ENCODE data around the gene GYG2.

GYG2 gene

DNA sequence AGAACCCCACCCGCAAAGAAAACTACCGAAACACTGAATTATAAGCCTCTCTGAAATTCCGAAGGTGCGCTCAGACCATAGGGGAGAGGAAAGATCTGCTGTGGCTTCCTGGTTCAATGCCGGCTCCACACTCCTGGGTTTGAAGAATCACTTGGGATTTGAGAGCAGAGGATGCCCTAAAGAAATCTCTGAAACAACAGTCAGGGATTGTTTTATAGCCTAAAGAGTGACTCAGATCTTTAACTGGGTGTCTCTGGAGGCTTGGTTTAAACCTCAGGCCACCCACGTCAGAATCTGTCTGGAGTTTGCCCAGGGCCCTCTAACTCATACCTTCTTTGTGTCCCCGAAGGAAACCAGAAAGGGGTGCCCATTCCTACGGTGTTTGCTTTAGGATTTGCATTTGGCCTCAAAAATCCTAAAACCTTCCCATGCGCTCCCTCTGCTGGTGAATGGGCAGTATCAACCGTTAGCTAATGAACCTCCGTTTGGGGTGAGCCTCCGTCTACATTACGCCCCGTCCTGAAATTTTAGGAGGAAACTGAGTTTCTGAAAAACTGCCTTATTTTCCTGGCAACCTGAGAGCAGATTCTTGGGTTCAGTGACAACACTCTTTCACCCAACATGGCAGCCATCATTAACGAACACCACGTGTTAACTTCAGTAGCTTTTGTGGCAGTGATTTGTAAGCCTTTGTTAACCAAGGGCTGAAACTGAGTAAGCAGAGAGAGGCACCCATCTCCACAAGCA lies 16.4 kb upstream of the GYG2 start:
- in situ Hi-C loops (cut with MboI; ENCODE audit: low sequenced_read_pairs) = loop anchor here (25.0 kb wide), 1 partner anchor 175 kb away; no protein-coding TSS in a partner anchor

DNA sequence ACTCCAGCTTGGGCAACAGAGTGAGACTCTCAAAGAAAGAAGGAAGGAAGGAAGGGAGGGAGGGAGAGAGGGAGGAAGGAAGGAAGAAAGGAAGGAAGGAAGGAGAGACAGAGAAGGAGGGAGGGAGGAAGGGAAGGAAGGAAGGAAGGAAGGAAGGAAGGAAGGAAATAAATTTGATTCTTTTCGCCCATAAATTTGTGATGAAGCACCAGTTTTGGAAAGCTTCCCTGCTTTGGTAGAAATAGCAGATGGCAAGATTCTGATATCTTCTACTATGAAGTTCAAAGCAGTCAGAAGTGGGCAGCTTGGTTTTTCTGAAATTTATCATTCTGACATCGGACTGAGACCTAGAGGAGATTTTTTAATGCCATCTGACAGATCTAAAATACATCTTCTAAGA lies 11.7 kb upstream of the GYG2 start:
- in situ Hi-C loops (cut with MboI; ENCODE audit: low sequenced_read_pairs) = loop anchor here (25.0 kb wide), 1 partner anchor 180 kb away; no protein-coding TSS in a partner anchor

DNA sequence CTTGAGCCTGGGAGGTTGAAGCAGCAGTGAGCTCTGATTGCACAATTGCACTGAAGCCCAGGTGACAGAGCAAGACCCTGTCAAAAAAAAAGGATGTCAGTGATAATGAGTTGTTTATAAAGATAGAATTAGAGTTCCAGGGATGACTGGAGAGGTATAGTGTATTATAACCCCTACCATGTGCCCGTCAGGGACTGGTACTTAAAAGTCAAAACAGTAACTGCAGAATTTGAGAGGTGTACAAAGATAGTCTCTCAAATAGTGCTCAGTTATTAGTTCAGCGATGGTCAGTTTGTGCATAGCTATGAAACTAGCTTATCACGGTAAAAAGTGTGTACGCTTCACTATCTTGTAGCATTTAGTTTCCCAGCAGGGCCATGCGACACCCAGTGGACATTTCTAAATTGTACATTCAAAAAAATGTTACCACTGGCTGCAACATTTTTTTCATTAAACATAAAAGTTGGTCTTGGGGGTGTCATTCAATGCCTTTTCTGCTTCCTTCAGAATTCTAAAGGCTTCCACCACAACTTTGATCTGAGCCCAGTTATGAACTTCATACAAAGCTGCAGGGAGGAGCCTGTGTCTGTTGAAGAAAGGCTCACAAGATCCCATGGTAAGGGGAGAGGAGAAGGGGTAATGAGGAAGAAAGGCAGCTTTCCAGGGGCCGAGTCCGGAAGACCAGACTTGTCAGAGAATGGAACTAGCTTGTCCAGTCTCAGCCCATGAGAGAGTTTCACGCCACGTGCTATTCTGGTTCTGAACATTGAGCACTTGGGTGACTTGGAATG lies 9.2 kb upstream of the GYG2 start:
- in situ Hi-C loops (cut with MboI; ENCODE audit: low sequenced_read_pairs) = loop anchor here (25.0 kb wide), 1 partner anchor 182 kb away; no protein-coding TSS in a partner anchor

DNA sequence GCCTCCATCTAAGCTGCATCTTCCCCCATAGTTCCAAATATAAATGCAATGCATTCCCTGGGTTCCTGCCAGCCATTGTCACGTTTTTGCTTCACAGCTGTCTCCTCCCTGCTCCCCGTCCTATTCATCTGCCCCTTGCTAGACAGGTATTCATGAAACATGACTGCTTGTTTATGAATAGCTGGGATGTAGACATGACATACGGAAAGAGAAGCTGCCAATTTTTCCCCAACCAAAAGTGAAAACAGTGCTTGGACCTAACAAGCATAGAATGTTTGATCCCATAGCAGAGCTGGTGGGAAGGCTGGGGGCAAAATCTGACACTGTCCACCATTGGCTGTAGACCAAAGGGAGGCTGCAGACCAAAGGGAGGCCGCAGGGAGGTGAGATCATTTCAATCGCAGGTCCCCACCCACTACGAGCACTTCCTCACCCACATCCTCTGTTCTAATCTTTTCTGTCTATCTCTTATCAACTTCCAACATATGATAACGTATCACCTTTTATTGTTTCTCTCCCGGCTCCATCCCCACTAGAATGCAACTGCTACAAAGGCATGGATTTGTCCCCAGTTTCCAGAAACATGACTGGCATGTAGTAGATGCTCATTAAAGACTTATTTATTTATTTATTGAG lies 8.5 kb upstream of the GYG2 start:
- in situ Hi-C loops (cut with MboI; ENCODE audit: low sequenced_read_pairs) = loop anchor here (25.0 kb wide), 1 partner anchor 183 kb away; no protein-coding TSS in a partner anchor

DNA sequence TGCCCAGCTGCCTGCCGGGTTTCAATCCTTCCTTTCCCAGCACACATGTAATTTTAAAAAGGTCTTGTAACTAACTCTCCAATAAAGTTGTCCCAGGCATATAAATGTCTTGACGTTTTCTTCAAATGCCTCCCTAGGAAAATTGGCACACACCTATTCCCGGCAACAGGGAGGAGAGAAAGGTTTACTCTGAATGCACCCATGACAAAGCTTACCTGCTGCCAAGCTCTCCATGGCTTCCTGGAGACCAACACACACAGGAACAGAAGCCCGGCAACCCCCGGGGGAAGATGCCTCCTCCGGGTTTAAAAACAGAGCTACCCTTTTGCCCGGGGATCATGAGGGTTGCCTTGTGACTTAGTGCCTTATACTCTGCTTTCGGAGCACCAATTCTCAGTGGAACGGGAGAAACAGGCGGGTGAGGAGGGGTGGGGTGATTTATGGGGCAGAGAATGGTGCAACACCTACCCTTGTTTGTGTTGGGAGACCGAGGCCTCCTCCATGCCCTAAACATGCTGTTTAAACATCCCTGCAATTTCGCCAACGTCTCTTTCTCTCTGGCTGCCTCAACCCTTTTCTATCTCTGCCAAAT lies 4.8 kb upstream of the GYG2 start:
- in situ Hi-C loops (cut with MboI; ENCODE audit: low sequenced_read_pairs) = loop anchor here (25.0 kb wide), 1 partner anchor 187 kb away; no protein-coding TSS in a partner anchor

DNA sequence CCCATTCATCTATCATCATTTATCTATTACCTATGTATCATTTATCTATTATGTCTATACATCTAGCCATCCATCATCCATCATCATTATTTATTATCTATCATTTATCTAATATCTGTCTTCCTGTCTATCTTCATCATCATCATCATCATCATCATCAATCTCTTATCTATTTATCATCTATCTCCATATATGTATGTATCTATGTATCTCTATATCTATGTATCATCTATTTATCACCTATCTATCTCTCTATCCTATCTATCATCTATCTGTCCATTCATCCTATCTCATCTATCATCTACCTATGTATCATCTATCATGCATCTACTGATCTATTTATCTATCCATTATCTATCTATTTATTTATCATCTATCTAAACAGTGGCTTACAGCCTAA lies 3.8 kb upstream of the GYG2 start:
- in situ Hi-C loops (cut with MboI; ENCODE audit: low sequenced_read_pairs) = loop anchor here (25.0 kb wide), 1 partner anchor 188 kb away; no protein-coding TSS in a partner anchor

DNA sequence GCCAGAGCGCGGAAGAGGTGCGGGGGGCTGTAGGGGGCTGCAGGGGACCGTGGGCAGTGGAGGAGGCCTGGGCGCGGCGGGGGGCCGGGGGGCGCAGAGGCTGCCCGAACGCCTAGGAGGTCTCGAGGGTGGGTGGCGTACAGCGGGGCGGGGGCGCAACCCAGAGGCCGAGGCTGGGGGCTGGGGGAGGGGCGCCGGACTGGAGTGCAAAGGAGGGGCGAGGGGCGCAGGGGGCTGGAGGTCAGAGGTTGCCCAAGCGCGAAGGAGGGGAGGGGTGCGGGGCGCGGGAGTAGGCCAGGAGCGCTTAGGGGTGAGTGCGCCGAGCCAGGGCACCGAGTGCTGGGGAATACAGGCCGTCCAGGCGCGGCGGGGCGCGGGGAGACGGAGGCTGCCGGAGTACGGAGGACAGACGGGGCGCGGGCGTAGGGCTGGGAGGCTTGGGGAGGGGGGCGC lies 255 bp downstream of the GYG2 start:
- in situ Hi-C loops (cut with MboI; ENCODE audit: low sequenced_read_pairs) = no loop called here

DNA sequence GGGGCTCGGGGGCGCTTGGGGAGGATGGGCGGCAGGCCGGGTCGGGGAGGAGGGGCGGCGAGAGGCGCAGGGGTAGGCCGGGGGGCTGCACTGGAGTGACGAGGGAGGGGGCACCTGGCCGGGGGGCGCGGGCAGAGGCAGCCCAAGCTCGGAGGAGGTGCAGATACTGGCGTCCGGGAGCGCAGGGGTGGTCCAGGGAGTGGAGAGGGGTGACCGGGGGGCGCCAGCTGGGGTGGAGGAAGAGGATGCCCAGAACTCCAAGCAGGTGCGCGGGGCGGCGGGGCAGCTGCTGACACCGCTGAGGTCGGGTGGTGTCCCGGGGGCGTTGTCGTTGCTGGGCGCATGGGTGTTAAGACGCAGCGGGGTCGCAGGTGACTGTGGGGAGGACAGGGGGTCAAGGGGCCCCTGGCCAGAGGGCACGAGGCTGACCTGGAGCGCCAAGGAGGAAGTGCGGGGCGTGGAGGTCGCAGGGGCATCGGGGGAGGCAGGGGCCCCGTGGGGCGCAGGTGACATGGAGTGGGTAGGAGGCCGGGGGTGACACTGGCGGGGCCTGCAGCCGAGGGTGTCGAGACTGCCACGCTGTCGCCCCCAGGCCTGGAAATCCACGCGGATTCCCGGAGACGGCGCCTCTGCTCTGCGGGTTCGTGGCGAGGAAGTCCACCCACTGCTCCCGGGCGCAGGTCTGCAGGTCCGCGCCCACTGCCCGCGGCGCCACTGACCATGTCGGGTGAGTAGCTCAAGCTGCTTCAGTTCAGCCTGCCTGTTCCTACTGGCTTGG lies 928 bp downstream of the GYG2 start:
- in situ Hi-C loops (cut with MboI; ENCODE audit: low sequenced_read_pairs) = no loop called here

DNA sequence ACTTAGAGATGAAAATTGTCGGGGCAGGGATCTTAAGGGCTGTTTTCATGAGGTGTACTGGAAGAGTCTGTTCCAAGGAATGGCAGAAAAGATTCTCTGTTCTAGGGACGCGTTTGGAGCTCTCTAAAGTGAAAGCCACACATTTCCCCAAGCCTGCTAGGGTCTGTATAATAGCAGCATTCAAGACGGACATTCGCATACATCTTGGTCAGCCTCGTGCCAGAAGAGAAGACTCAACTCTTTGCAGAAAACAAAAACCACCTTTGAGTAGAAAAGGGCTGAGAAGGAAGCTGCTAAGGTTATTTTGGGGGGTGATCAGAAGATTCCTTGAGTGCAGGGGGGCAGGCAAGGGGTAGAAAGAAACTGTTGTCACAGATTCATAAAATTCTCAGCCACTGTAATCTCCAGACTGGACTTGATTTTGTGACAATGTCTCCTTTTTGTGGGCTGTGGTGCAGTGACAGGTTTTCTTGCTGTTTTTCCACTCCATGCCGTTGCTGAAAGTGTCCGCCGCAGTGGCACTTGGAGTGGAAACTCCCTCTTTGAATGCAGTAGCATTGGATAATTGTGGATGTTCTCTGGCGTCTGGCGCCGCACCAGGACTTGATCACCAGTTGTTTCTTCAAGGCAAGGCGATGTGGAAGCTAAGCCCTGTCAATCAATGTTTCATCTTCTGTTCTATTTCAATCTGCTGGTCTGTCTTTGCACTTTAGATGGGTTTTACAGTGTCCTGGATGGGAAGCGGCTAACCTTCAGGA lies 2.9 kb downstream of the GYG2 start:
- in situ Hi-C loops (cut with MboI; ENCODE audit: low sequenced_read_pairs) = no loop called here

DNA sequence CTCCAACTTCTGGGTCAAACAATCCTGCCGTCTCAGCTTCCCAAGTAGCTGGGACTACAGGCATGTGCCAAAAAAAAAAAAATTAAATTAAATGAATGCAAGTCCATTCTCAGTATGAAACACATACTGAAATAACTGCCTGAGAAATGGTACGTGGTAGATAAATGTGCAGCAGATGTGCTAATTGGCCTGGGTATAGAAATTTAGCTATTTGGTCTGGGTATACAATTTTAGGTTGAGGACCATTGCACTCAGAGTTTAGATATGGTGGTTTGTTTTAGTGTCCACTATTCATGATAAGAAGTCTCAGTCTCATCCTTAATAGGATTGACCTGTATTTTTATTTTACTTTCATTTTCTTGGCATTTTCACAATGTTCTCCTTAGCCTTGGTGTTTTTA lies 9.2 kb downstream of the GYG2 start:
- in situ Hi-C loops (cut with MboI; ENCODE audit: low sequenced_read_pairs) = no loop called here

DNA sequence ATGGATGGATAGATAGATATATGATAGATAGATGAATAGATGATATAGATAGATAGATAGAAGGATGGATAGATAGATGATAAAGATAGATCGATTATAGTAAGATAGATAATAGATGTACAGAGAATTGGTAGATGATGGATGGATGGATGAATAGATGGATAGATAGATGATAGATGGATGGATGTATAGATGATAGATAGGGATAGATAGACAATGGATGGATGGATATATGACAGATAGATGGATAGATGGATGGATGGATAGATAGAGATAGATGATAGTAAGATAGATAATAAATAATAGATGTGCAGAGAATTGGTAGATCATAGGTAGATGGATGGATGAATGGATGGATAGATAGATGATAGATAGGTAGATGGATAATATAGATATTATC lies 12.2 kb downstream of the GYG2 start:
- in situ Hi-C loops (cut with MboI; ENCODE audit: low sequenced_read_pairs) = no loop called here

DNA sequence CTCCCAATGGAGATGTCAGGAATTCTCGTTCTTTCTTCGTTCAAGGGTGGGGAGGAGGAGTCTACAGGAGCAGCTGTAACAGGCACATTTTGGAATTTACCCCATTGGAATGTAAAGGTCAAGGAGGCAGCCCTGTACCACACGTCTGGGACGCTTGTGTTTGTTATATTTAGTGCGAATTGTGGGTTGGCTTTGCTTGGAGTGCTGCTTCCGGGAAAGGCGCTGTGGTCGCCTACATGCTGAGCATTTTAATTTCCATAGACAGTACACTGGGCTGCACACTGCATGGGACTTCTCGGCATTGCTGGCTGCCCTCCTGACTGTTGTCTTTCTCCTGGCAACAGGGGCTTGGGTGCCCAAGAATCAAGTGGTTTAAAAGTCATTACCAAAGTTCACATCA lies 12.8 kb downstream of the GYG2 start:
- in situ Hi-C loops (cut with MboI; ENCODE audit: low sequenced_read_pairs) = no loop called here

DNA sequence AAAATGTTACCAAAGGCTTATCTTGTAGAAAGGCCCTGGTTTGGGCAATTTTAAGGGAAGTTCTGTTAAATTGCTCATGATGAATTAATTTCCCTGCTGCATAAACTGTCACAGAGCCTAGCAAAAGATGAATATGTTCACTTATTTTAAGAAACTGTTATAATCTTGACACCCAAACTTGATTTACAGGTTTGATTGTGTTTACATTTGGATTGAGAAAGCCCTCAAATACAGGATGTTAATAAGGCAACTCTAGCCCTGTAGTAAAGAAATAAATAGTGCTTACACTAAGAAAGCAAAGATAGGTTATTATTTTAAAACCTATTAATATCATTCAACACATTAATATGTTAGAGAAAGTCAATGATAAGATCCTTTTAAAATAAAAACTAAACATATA lies 18.3 kb downstream of the GYG2 start:
- in situ Hi-C loops (cut with MboI; ENCODE audit: low sequenced_read_pairs) = no loop called here

DNA sequence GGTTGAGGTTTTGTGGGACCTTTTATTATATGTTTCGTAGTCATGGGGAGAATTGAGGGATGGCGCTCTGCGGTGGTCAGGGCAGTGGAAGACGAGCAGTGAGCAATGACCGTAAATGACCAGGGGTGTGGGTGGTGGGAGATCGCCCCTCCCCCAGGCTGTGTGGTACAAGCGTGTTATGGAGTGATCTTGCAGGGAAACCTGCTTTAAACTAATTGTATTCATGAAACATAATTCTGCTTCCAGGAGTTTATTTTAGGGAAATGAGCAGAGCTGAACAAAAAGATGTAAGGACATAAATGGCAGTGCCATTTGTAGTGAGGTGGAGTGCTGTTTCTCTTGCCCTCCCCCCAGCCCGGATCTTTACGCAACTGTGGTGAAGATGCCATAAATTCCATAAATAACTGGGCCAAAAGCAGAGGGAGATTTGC lies 20.2 kb downstream of the GYG2 start:
- in situ Hi-C loops (cut with MboI; ENCODE audit: low sequenced_read_pairs) = no loop called here

DNA sequence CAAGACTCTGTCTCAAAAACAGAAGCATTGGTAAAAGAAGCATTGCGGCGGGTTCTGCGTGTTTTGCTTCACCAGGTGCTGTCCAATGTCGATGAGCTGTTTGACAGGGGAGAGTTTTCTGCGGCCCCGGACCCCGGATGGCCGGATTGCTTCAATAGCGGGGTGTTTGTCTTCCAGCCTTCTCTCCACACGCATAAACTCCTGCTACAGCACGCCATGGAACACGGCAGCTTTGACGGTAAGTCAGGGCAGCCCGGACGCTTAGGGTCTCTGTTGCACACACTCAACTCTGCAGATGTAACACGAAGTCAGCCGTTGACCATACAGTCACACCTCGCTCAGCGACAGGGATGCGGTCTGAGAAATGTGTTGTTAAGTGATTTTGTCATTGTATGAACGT lies 26.2 kb downstream of the GYG2 start:
- in situ Hi-C loops (cut with MboI; ENCODE audit: low sequenced_read_pairs) = no loop called here

DNA sequence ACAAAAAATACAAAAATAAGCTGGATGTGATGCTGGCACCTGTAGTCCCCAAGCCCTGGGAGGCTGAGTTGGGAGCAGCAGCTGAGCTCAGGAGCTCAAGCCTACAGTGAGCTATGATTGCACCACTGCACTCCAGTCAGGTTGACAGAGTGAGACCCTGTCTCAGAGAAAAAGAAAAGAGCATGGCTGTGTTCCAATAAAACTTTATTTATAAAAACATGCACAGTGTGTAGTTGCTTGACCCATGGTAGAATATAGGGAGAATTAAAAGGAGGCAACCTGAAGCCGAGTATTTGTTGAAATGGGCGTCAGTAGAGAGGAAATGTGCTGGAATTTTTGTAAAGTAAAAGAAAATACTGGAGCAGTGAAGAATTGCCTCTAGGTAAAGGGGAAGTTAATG lies 27.0 kb downstream of the GYG2 start:
- in situ Hi-C loops (cut with MboI; ENCODE audit: low sequenced_read_pairs) = no loop called here

DNA sequence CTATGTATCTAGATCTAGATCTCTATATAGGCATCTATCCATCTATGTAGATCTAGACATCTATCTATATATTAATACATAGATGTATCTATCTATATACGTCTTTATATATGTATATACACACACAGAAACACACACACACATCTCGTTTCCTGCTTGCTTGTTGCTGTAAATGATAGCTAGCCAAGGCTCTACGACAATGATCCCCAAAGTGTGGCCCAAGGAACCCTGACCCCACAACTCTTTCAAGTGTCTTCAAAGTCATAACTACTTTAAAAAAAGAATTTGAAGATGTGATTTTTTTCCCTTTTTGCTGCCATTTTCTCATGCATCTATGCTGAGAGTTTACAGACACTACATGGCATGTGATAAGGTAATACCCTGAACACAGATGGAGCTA lies 28.8 kb downstream of the GYG2 start:
- in situ Hi-C loops (cut with MboI; ENCODE audit: low sequenced_read_pairs) = no loop called here

DNA sequence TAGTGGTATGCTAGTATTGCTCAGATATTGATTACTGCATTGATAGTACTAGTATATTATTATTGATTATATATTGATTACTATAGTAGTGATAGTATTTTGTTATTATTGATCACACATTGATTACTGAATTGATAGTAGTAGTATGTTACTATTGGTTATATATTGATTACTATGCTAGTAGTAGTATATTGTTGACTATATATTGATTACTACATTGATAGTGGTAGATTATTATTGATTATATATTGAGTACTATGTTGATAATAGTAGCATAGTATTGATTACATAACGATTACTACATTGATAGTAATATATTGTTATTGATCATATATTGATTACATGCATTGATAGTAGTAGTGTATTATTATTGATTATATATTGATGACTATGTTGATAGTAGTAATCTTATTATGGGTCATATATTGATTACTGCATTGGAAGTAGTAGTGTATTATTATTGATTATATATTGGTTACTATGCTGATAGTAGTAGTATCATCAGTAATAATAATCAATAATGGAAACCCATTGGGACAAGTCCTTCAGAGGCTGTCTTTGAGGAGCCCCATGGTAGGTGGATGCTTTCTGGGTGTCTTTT lies 30.6 kb downstream of the GYG2 start:
- in situ Hi-C loops (cut with MboI; ENCODE audit: low sequenced_read_pairs) = no loop called here

DNA sequence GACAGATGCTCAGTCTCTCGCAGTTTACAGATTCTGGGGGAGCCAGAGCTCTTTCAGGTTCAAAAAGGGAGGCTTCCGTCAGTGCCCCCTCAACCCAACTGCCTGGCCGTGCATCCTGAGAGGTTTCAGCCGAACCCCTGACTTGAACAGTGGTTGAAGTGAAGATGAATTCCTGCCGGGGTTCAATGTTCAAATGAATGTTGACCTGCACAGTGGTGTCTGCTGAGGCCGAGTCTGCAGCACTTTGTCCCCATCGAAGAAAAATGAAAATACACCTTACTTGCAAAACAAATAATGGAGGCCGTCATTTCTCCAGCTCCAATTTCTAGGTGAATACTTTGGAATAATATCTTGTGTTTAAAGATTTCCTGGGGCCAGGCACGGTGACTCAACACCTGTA lies 33.7 kb downstream of the GYG2 start:
- in situ Hi-C loops (cut with MboI; ENCODE audit: low sequenced_read_pairs) = no loop called here

Measured in HL-60/S4 treated with retinoic acid at 250 ng/mL for 4 days and 3 days (cell line).